ENCODE measurements around the gene MTPN.

The MTPN gene

DNA sequence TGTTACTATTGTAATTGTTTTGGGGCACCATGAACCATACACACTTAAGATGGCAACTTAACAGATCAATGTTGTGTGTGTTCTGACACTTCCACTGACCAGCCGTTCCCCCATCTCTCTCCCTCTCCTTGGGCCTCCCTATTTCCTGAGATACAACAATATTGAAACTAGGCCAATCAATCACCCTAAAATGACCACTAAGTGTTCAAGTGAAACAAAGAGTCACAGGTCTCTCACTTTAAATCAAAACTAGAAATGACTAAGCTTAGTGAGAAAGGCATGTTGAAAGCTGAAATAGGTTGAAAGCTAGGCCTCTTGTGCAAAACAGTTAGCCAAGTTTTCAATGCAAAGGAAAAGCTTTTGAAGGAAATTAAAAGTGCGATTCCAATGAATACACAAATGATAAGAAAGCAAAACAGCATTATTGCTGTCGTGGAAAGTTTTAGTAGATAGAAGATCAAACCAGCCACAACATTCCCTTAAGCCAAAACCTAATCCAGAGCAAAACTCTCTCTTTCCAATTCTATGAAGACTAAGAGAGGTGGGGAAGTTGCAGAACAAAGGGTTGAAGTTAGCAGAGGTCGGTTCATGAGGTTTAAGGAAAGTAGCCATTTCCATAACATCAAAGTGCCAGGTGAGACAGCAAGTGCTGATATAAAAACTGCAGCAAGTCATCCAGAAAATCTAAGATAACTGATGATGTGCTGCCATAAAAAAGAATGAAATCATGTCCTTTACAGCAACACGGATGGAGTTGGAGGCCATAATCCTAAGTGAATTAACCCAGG lies 90.6 kb downstream of the MTPN start:
- no peak overlapping the region for H3K27ac ChIP-seq (ENCODE audit: low read depth, low read length)
- no peaks in the 10 kb centered on the region for H3K79me2 ChIP-seq (ENCODE audit: control insufficient read depth, insufficient read depth, low read length, unreplicated experiment)
- H2AFZ ChIP-seq (ENCODE audit: low read length, unreplicated experiment) = no peak overlapping the region
- H3K4me3 ChIP-seq (ENCODE audit: low read depth, low read length) = no peak overlapping the region
- H3K4me1 ChIP-seq (ENCODE audit: control insufficient read depth, insufficient read depth, low read length, unreplicated experiment) = no peaks in the 10 kb centered on the region
- no peaks in the 10 kb centered on the region for H3K27me3 ChIP-seq (ENCODE audit: insufficient read depth, low read length)
- H3K36me3 ChIP-seq (ENCODE audit: insufficient read depth, low read length) = no peaks in the 10 kb centered on the region

DNA sequence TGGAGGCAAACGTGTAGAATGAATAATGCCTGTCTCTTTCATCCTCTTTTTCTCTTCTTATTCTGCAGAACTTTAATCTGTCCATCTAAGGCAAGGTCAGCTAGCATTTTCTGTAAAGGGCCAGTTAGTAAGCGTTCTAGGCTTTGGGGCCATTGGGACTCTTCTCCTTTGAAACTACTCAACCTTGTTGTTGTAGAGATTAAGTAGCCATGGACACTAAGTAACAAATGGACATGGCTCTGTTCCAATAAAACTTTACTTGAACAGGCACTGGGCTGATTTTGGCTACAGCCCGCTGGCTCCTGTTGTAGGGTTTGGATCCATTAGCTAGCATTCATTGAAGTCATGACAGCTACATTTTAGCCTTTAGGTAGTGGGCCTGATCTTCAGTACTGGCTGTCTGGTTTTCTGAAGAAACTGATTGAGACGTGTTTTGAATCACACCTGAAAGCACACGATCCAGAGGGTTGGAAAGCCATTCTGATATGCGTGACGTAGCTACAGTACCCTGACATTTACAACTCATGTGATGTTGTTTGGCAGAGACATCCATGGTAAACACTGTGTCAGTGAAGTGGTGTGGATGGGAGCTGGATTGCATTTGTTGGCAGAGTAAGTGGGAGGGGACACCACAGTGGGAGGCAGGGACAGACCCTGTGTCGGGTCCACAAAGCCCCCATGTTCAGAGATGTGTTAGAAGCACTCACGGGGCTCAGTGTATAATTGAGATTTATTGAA lies 92.5 kb downstream of the MTPN start:
- Histone ChIP-seq H2AFZ (ENCODE audit: low read length, unreplicated experiment) (no peak overlapping the region), H3K4me1 (ENCODE audit: control insufficient read depth, insufficient read depth, low read length, unreplicated experiment) (no peaks in the 10 kb centered on the region), H3K27ac (ENCODE audit: low read depth, low read length) (no peak overlapping the region), H3K36me3 (ENCODE audit: insufficient read depth, low read length) (no peaks in the 10 kb centered on the region), H3K4me3 (ENCODE audit: low read depth, low read length) (no peak overlapping the region), H3K79me2 (ENCODE audit: control insufficient read depth, insufficient read depth, low read length, unreplicated experiment) (no peaks in the 10 kb centered on the region), H3K27me3 (ENCODE audit: insufficient read depth, low read length) (no peaks in the 10 kb centered on the region)

DNA sequence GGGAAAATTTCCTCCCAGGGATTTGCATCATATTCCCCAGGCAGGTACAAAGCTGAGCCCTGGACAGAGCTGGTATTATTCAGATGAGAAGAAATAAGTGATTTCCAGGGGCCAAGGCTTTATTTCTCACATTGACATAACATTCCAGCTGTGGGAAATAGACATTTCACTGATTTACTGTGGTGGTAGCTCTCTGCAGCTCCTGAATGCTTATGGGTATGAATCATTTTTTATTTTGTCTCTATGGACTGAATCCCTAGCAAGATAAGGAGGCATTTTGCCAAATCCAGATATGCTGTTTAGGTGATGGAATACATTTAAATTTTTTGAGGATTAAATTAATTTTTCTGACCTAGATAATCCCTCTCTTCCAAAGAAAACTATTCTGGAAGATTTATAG lies 97.9 kb downstream of the MTPN start:
- no peak overlapping the region for H3K27ac ChIP-seq (ENCODE audit: low read depth, low read length)
- no peaks in the 10 kb centered on the region for H3K4me1 ChIP-seq (ENCODE audit: control insufficient read depth, insufficient read depth, low read length, unreplicated experiment)

DNA sequence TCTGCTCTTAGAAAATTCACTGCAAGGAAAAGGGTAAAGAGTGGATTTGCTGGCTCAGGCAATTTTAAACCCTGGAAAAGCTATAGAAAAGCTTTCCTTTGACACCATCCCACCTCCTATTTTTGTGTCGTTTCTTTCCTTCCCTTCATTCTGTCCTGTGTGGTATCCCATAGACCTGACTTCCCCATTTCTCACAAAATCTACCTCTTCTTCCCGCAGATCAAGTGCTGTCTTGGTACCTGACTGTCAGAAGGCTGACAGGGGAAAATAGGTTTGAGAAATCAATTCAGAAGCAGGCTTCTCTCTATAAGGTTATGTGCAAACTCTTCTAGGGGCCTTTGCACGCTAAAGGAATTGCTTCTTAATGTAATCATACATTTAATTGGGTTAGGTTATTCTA lies 98.9 kb downstream of the MTPN start:
- Histone ChIP-seq H2AFZ (ENCODE audit: low read length, unreplicated experiment) (no peak overlapping the region), H3K27me3 (ENCODE audit: insufficient read depth, low read length) (peaks cover 4% of the 10 kb centered on the region; the same call in 1 of the 2 replicates), H3K36me3 (ENCODE audit: insufficient read depth, low read length) (no peaks in the 10 kb centered on the region), H3K27ac (ENCODE audit: low read depth, low read length) (no peak overlapping the region), H3K79me2 (ENCODE audit: control insufficient read depth, insufficient read depth, low read length, unreplicated experiment) (no peaks in the 10 kb centered on the region), H3K4me1 (ENCODE audit: control insufficient read depth, insufficient read depth, low read length, unreplicated experiment) (no peaks in the 10 kb centered on the region), H3K4me3 (ENCODE audit: low read depth, low read length) (no peak overlapping the region)

More for the DNA sequence above, 97.9 kb downstream of the MTPN start:
- no peak overlapping the region for H3K4me3 ChIP-seq (ENCODE audit: low read depth, low read length)
- H3K27me3 ChIP-seq (ENCODE audit: insufficient read depth, low read length) = peaks cover 4% of the 10 kb centered on the region; the same call in 1 of the 2 replicates
- no peak overlapping the region for H2AFZ ChIP-seq (ENCODE audit: low read length, unreplicated experiment)
- H3K36me3 ChIP-seq (ENCODE audit: insufficient read depth, low read length) = no peaks in the 10 kb centered on the region
- H3K79me2 ChIP-seq (ENCODE audit: control insufficient read depth, insufficient read depth, low read length, unreplicated experiment) = no peaks in the 10 kb centered on the region

DNA sequence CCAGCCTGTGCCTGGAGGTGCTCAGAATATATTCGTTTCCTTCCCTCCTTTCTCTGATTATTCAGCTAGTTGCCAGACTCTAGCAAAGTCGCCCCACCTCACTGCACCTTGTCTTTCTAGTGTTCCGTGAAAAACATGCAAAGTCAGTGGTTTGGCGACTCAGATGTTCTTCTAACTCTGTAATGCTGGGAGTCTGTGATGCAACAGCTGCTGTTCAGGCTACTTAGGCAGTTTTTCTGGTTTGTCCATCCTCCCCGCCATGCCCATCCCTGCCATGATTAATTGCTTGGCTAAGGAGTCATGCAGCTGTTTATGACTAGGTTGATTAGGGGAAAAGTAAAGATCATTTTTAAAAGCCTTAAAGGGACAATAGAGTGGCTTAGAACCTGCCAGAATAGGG lies 99.4 kb downstream of the MTPN start:
- Histone ChIP-seq H3K4me3 (ENCODE audit: low read depth, low read length) (no peak overlapping the region), H2AFZ (ENCODE audit: low read length, unreplicated experiment) (no peak overlapping the region), H3K79me2 (ENCODE audit: control insufficient read depth, insufficient read depth, low read length, unreplicated experiment) (no peaks in the 10 kb centered on the region), H3K27me3 (ENCODE audit: insufficient read depth, low read length) (peaks cover 4% of the 10 kb centered on the region; the same call in 1 of the 2 replicates), H3K4me1 (ENCODE audit: control insufficient read depth, insufficient read depth, low read length, unreplicated experiment) (no peaks in the 10 kb centered on the region), H3K36me3 (ENCODE audit: insufficient read depth, low read length) (no peaks in the 10 kb centered on the region), H3K27ac (ENCODE audit: low read depth, low read length) (no peak overlapping the region)

Measured in ACC112 (cell line).